Liver (tissue), 3 donors: ENCODE measurements around the gene CCS.

ENCODE experiments used
- CTCF ChIP-seq: fragments of 150-350 bp; IDR thresholded peaks from 2 replicates; pipeline ENCODE4 v1.5.1; 2017; ENCODE audit warnings: improper control_type of control experiment, low read depth, low read length; ENCODE audit not compliant: missing input control
- REST ChIP-seq: IDR thresholded peaks from 2 replicates; pipeline ENCODE4 v1.6.1; 2016; ENCODE audit warnings: antibody characterized with exemption, mild to moderate bottlenecking
- SP1 ChIP-seq: IDR thresholded peaks from 2 replicates; pipeline ENCODE4 v1.6.1; 2018; ENCODE audit warnings: antibody characterized with exemption, mild to moderate bottlenecking
- YY1 ChIP-seq: IDR thresholded peaks from 2 replicates; pipeline ENCODE4 v1.6.1; 2016; ENCODE audit warnings: antibody characterized with exemption, mild to moderate bottlenecking
- donor health status: healthy.
- donor health status: healthy.

GRCh38 chr11:66651016-66651415 is 58.0 kb downstream of the CCS start:
- TF ChIP-seq SP1 (no peak), CTCF (no peak), REST (no peak), YY1 (no peak)
